HK-2 (cell line): Measurements from ENCODE around the gene OPN4.
"Not testable (repeated sequence)": the region's sequence is repeated elsewhere in the genome, so short reads cannot be mapped to it uniquely, and the experiment has no call there.

Source experiments
- DNase-seq: peaks from one replicate; pipeline ENCODE4 v3.0.0-alpha.2; 2018; ENCODE audit not compliant: unreplicated experiment

The OPN4 gene

GRCh38 chr10:86654411-86655172 lies at the start of gene OPN4:
OPN4 (plus strand) TSS chr10:86654547; CDS start chr10:86654784, 237 bp downstream.
- peak; percentile 56 for DNase-seq

GRCh38 chr10:86607674-86608073 lies 46.7 kb upstream of the OPN4 start:
- DNase-seq: no peak

- no peak for DNase-seq
Measured at GRCh38 chr10:86609920-86610319, 44.4 kb upstream of the OPN4 start.

- no peak for DNase-seq
Measured at GRCh38 chr10:86611386-86611785, 43.0 kb upstream of the OPN4 start.

- DNase-seq: no peak
Measured at GRCh38 chr10:86613096-86613495, 41.3 kb upstream of the OPN4 start.

- no peak for DNase-seq
Measured at GRCh38 chr10:86613905-86614304, 40.4 kb upstream of the OPN4 start.

- no peak for DNase-seq
Measured at GRCh38 chr10:86614853-86615252, 39.5 kb upstream of the OPN4 start.

GRCh38 chr10:86617278-86617677 lies 37.1 kb upstream of the OPN4 start:
- not testable (repeated sequence) for DNase-seq

- no peak for DNase-seq
Measured at GRCh38 chr10:86628311-86628710, 26.0 kb upstream of the OPN4 start.

GRCh38 chr10:86630079-86630478 lies 24.3 kb upstream of the OPN4 start:
- DNase-seq: no peak

GRCh38 chr10:86632009-86632800 lies 22.1 kb upstream of the OPN4 start:
- no peak for DNase-seq

- DNase-seq: no peak
Measured at GRCh38 chr10:86632951-86633350, 21.4 kb upstream of the OPN4 start.

GRCh38 chr10:86635402-86635801 lies 18.9 kb upstream of the OPN4 start:
- no peak for DNase-seq

- no peak for DNase-seq
Measured at GRCh38 chr10:86636311-86636710, 18.0 kb upstream of the OPN4 start.

- no peak for DNase-seq
Measured at GRCh38 chr10:86642021-86642420, 12.3 kb upstream of the OPN4 start.

- no peak for DNase-seq
Measured at GRCh38 chr10:86642499-86642898, 11.8 kb upstream of the OPN4 start.

- DNase-seq: no peak
Measured at GRCh38 chr10:86644152-86644793, 10.1 kb upstream of the OPN4 start.

GRCh38 chr10:86644794-86645445 lies 9.4 kb upstream of the OPN4 start:
- no peak for DNase-seq

- DNase-seq: not testable (repeated sequence)
Measured at GRCh38 chr10:86645621-86646165, 8.7 kb upstream of the OPN4 start.

- no peak for DNase-seq
Measured at GRCh38 chr10:86646532-86646931, 7.8 kb upstream of the OPN4 start.

GRCh38 chr10:86646933-86647332 lies 7.4 kb upstream of the OPN4 start:
- no peak for DNase-seq
